ENCODE results near the gene CLEC2B.

CLEC2B gene

DNA sequence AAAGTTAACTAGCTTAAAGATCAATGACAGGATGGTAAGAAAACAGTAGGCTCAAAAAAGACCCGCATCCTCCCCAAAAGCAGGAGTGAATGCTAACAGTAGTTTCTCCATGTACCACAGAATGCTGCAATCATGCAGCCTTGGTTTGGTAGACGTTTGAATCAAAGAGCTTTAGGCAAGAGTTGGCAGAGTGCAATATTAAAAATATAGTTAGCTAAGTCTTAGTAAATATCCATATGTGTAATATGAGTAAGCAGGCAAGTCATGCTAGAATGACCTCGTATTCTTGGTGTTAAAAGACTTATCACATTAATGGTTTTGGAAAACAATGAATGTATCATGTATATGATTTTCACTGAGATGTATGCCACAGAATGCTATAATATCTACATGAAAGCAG is 60.6 kb downstream of the CLEC2B start:
- no peak for DNase-seq (ENCODE audit: low read depth)

- no peak for DNase-seq (ENCODE audit: low read depth)
These were observed 62.4 kb downstream of the CLEC2B start for GRCh38 chr12:9806714-9807113.

- no peak for DNase-seq (ENCODE audit: low read depth)
These were observed 63.3 kb downstream of the CLEC2B start for GRCh38 chr12:9805883-9806282.

Data from T-helper 22 cell (primary cell).